GM12874 (cell line): Measurements from ENCODE around the gene PTGFRN.

Source experiments
- CTCF ChIP-seq: IDR thresholded peaks from 2 replicates; pipeline ENCODE4 v1.5.1; 2011; ENCODE audit warnings: low read depth, mild to moderate bottlenecking, control low read depth, low read length, moderate library complexity; ENCODE audit not compliant: insufficient read depth

Gene PTGFRN

GRCh38 chr1:117037802-117038201 lies 128.1 kb downstream of the PTGFRN start:
- TF ChIP-seq CTCF = no peak

GRCh38 chr1:117038236-117038635 lies 128.5 kb downstream of the PTGFRN start:
- TF ChIP-seq CTCF = no peak
